MM.1S (cell line): ENCODE measurements around the gene CCDC88A.
A peak's percentile ranks its signal among the peaks of the same experiment; 100 is the strongest.

Source experiments
- DNase-seq: peaks from one replicate; pipeline ENCODE4 v3.0.0-alpha.2; 2015
- H2AFZ ChIP-seq: fragments of 300-600 bp; sonication (generic); 2 replicates; pipeline ENCODE4 v1.6.0; 2016; ENCODE audit warnings: antibody characterized with exemption, low read length
- H3F3A ChIP-seq: fragments of 300-600 bp; sonication (generic); 2 replicates; pipeline ENCODE4 v1.6.1; 2016; ENCODE audit warnings: mild to moderate bottlenecking, antibody characterized with exemption, low read length, moderate library complexity, mixed read lengths; ENCODE audit not compliant: insufficient read depth
- H3K27ac ChIP-seq: fragments of 300-600 bp; sonication (generic); 2 replicates; pipeline ENCODE4 v1.5.1; 2016; ENCODE audit warnings: mild to moderate bottlenecking, low read length
- H3K27me3 ChIP-seq: fragments of 300-600 bp; sonication (generic); replicated peaks from 2 replicates; pipeline ENCODE4 v1.6.0; 2016; ENCODE audit warnings: low read length; ENCODE audit not compliant: insufficient read depth
- H3K36me3 ChIP-seq: fragments of 300-600 bp; sonication (generic); replicated peaks from 2 replicates; pipeline ENCODE4 v1.6.1; 2016; ENCODE audit warnings: mild to moderate bottlenecking, low read length, mixed read lengths; ENCODE audit not compliant: insufficient read depth
- H3K4me1 ChIP-seq: fragments of 300-600 bp; sonication (generic); 2 replicates; pipeline ENCODE4 v1.6.1; 2016; ENCODE audit warnings: low read length, mixed read lengths
- H3K4me2 ChIP-seq: fragments of 300-600 bp; sonication (generic); 2 replicates; pipeline ENCODE4 v1.6.0; 2016; ENCODE audit warnings: low read depth, low read length
- H3K4me3 ChIP-seq: fragments of 300-600 bp; sonication (generic); 2 replicates; pipeline ENCODE4 v1.5.1; 2016; ENCODE audit warnings: low read length, mixed read lengths
- H3K79me2 ChIP-seq: fragments of 300-600 bp; sonication (generic); 2 replicates; pipeline ENCODE4 v1.6.1; 2016; ENCODE audit warnings: mixed run types, low read length, mixed read lengths
- H3K9ac ChIP-seq: fragments of 300-600 bp; sonication (generic); 2 replicates; pipeline ENCODE4 v1.6.1; 2016; ENCODE audit warnings: low read length, mixed read lengths
- H3K9me2 ChIP-seq: fragments of 300-600 bp; sonication (generic); replicated peaks from 2 replicates; pipeline ENCODE4 v1.6.1; 2016; ENCODE audit warnings: mild to moderate bottlenecking, low read length, mixed read lengths; ENCODE audit not compliant: insufficient read depth
- H3K9me3 ChIP-seq: fragments of 300-600 bp; sonication (generic); replicated peaks from 2 replicates; pipeline ENCODE4 v1.6.1; 2016; ENCODE audit warnings: mild to moderate bottlenecking, low read length, mixed read lengths; ENCODE audit not compliant: insufficient read depth
- H4K20me1 ChIP-seq: fragments of 300-600 bp; sonication (generic); 2 replicates; pipeline ENCODE4 v1.6.1; 2016; ENCODE audit warnings: mild to moderate bottlenecking, low read length, moderate library complexity, mixed read lengths; ENCODE audit not compliant: insufficient read depth
- EZH2 ChIP-seq: fragments of 300-600 bp; sonication (generic); optimal IDR thresholded peaks from 2 replicates; pipeline ENCODE3; 2017; ENCODE audit warnings: low read depth, mild to moderate bottlenecking, antibody characterized with exemption, low read length, mixed read lengths
- EZH2phosphoT487 ChIP-seq: fragments of 300-600 bp; sonication (generic); IDR thresholded peaks from 2 replicates; pipeline ENCODE4 v1.6.1; 2018; ENCODE audit warnings: antibody characterized with exemption, low read length
- TF ChIP-seq, protein P1 (sequence below): fragments of 300-600 bp; sonication (generic); IDR thresholded peaks from 2 replicates; pipeline ENCODE4 v1.5.1; 2016; ENCODE audit warnings: antibody characterized with exemption, low read length, mixed read lengths

The CCDC88A gene

DNA sequence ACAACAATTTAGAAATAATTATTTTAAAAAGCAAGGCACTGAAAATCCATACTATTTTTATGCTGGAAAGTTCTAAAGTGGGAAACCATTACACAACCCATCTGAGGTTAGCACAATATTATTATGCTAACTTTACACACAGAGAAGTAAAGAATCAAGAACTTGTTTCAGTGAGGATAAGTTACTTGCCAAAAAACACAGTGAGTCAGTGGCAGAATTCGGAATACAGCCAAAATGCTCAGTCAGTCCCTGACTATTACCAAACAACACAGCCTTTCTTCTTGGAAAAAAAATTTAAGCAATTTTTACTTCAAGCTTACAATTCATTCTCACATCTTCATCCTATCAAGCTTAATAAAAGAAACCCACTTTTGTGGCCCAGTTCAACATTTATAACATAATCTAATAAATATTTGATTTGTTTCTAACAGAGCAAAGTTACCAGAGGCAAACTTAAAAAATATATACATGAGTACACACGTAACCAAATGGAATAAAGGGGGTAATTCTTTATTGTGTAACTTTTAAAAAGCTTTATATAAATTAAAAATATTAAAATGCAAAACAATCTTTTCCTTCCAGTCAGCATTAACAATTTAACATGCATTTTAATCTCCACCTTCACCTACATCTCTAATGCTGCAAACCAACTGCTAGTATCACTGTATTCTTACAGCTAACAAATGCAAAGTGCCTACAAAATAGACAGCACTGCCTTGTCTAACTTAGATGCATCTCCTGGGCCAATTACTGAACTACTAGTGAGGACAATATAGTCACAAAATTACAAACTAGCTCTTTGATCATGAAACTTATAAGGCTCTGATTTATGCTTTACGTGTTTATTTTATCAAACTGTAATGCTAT, 55.2 kb downstream of the CCDC88A start:
- Histone ChIP-seq H2AFZ (no peak overlapping the region), H3K4me1 (no peaks in the 10 kb centered on the region), H3K9me2 (no peaks in the 10 kb centered on the region), H4K20me1 (no peaks in the 10 kb centered on the region), H3K9ac (no peak overlapping the region), H3K9me3 (no peaks in the 10 kb centered on the region), H3K4me3 (no peak overlapping the region), H3K79me2 (no peaks in the 10 kb centered on the region), H3F3A (no peaks in the 10 kb centered on the region; the same call in 1 of the 2 replicates), H3K36me3 (no peaks in the 10 kb centered on the region), H3K27me3 (no peaks in the 10 kb centered on the region), H3K4me2 (no peak overlapping the region), H3K27ac (no peak overlapping the region)
- DNase-seq, result no peak
- TF ChIP-seq, protein P1, sequence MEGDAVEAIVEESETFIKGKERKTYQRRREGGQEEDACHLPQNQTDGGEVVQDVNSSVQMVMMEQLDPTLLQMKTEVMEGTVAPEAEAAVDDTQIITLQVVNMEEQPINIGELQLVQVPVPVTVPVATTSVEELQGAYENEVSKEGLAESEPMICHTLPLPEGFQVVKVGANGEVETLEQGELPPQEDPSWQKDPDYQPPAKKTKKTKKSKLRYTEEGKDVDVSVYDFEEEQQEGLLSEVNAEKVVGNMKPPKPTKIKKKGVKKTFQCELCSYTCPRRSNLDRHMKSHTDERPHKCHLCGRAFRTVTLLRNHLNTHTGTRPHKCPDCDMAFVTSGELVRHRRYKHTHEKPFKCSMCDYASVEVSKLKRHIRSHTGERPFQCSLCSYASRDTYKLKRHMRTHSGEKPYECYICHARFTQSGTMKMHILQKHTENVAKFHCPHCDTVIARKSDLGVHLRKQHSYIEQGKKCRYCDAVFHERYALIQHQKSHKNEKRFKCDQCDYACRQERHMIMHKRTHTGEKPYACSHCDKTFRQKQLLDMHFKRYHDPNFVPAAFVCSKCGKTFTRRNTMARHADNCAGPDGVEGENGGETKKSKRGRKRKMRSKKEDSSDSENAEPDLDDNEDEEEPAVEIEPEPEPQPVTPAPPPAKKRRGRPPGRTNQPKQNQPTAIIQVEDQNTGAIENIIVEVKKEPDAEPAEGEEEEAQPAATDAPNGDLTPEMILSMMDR, result no peak
- TF ChIP-seq EZH2phosphoT487, result no peak
- no peak for TF ChIP-seq EZH2

- H3K27me3 ChIP-seq, result no peaks in the 10 kb centered on the region
- no peak overlapping the region for H3K4me2 ChIP-seq
- H3K9ac ChIP-seq, result no peak overlapping the region
- H3K9me3 ChIP-seq, result no peaks in the 10 kb centered on the region
- no peak overlapping the region for H2AFZ ChIP-seq
- no peak overlapping the region for H3K27ac ChIP-seq
- no peaks in the 10 kb centered on the region for H3K79me2 ChIP-seq
- no peak overlapping the region for H3K4me3 ChIP-seq
- TF ChIP-seq EZH2phosphoT487, result no peak
- no peaks in the 10 kb centered on the region; the same call in 1 of the 2 replicates for H3F3A ChIP-seq
- H3K36me3 ChIP-seq, result no peaks in the 10 kb centered on the region
- no peaks in the 10 kb centered on the region for H4K20me1 ChIP-seq
- no peak for DNase-seq
- H3K9me2 ChIP-seq, result no peaks in the 10 kb centered on the region
- no peaks in the 10 kb centered on the region for H3K4me1 ChIP-seq
Observed at GRCh38 chr2:55363636-55364035, 56.0 kb downstream of the CCDC88A start.

- Histone ChIP-seq H3K4me3 (peak overlapping the region; percentile 40), H2AFZ (peak overlapping the region; percentile 7; the same call in 1 of the 2 replicates), H3K79me2 (no peaks in the 10 kb centered on the region), H3K9ac (peak overlapping the region; percentile 17; the same call in 1 of the 2 replicates), H3K27ac (peak overlapping the region; percentile 30; the same call in 1 of the 2 replicates), H4K20me1 (no peaks in the 10 kb centered on the region), H3K27me3 (no peaks in the 10 kb centered on the region), H3K9me2 (no peaks in the 10 kb centered on the region), H3F3A (no peaks in the 10 kb centered on the region; the same call in 1 of the 2 replicates), H3K36me3 (no peaks in the 10 kb centered on the region), H3K4me1 (no peaks in the 10 kb centered on the region), H3K9me3 (no peaks in the 10 kb centered on the region), H3K4me2 (peak overlapping the region; percentile 48)
- TF ChIP-seq EZH2, result no peak
- no peak for TF ChIP-seq EZH2phosphoT487
- TF ChIP-seq, protein P1, result no peak
- DNase-seq, result peak; percentile 43
Observed at GRCh38 chr2:55361465-55362189, 58.0 kb downstream of the CCDC88A start.
